CMK (cell line): ENCODE measurements around the gene DSG2.

Experiments used
- DNase-seq: peaks from one replicate; pipeline ENCODE4 v3.0.0-alpha.2; 2010; ENCODE audit warnings: low read depth

The DSG2 gene

GRCh38 chr18:31590570-31590969 lies 92.6 kb downstream of the DSG2 start:
- no peak for DNase-seq

- peak; percentile 25 for DNase-seq
These were observed 93.1 kb downstream of the DSG2 start for GRCh38 chr18:31591113-31591512.

- no peak for DNase-seq
These were observed 93.7 kb downstream of the DSG2 start, which contains the start of gene TTR for GRCh38 chr18:31591628-31592027. TTR (plus strand) TSS chr18:31591877; CDS start chr18:31591903, 26 bp downstream.

GRCh38 chr18:31592506-31593157 lies 94.7 kb downstream of the DSG2 start:
- no peak for DNase-seq

- DNase-seq = no peak
These were observed 97.3 kb downstream of the DSG2 start for GRCh38 chr18:31595121-31595771.

GRCh38 chr18:31596081-31596872 lies 98.3 kb downstream of the DSG2 start:
- no peak for DNase-seq

- no peak for DNase-seq
These were observed 100.2 kb downstream of the DSG2 start for GRCh38 chr18:31598021-31598805.
